HCT116 (cell line): ENCODE results near the gene TMEM239.

Experiments used
- ATF3 ChIP-seq: IDR thresholded peaks from 2 replicates; pipeline ENCODE4 v1.6.1; 2012
- CTCF ChIP-seq, 3 experiments: fragments of 200-600 bp in 1 of 3; sonication (generic) in 1 of 3; IDR thresholded peaks in 2 of 3; conservative IDR thresholded peaks in 1 of 3; 2 replicates each; pipeline ENCODE4 v1.5.1; 2012 to 2017; ENCODE audit warnings: low read depth in 2 of 3, low read length in 2 of 3, antibody characterized with exemption in 1 of 3, borderline replicate concordance in 1 of 3, control low read depth in 1 of 3, mild to moderate bottlenecking in 1 of 3, mixed read lengths in 1 of 3, mixed run types in 1 of 3, moderate library complexity in 1 of 3; ENCODE audit not compliant: insufficient read depth in 1 of 3
- EZH2 ChIP-seq: fragments of 200-600 bp; sonication (generic); IDR thresholded peaks from 2 replicates; pipeline ENCODE4 v1.6.1; 2017; ENCODE audit warnings: antibody characterized with exemption, mixed run types
- FOSL1 ChIP-seq: IDR thresholded peaks from 2 replicates; pipeline ENCODE4 v1.6.1; 2012; ENCODE audit warnings: low read depth
- POLR2A ChIP-seq: IDR thresholded peaks from 2 replicates; pipeline ENCODE4 v1.7.0; 2011; ENCODE audit warnings: borderline replicate concordance; ENCODE audit not compliant: insufficient read depth, insufficient read length; ENCODE audit errors: extremely low read depth
- POLR2AphosphoS5 ChIP-seq: IDR thresholded peaks from 2 replicates; pipeline ENCODE4 v1.6.1; 2011; ENCODE audit warnings: mild to moderate bottlenecking, low read depth, low read length, moderate library complexity
- RAD21 ChIP-seq: IDR thresholded peaks from 2 replicates; pipeline ENCODE4 v1.6.1; 2012; ENCODE audit warnings: low read depth, mild to moderate bottlenecking
- REST ChIP-seq: IDR thresholded peaks from 2 replicates; pipeline ENCODE4 v1.6.1; 2012; ENCODE audit warnings: low read depth
- SRF ChIP-seq: IDR thresholded peaks from 2 replicates; pipeline ENCODE4 v1.6.1; 2012; ENCODE audit warnings: low read depth
- YY1 ChIP-seq: IDR thresholded peaks from 2 replicates; pipeline ENCODE4 v1.6.1; 2011; ENCODE audit warnings: low read length, low read depth, moderate library complexity, mild to moderate bottlenecking; ENCODE audit not compliant: insufficient replicate concordance; ENCODE audit errors: extremely low read depth
- ZNF274 ChIP-seq: fragments of 200-500 bp; sonication (Bioruptor generic); IDR thresholded peaks from 2 replicates; pipeline ENCODE4 v1.6.1; 2014; ENCODE audit warnings: mild to moderate bottlenecking, low read depth, low read length, inconsistent platforms

- TF ChIP-seq EZH2 (no peak), CTCF (IDR thresholded peaks at IDR 0.05 in 2 of 3, conservative IDR thresholded peaks at IDR 0.05 in 1 of 3; ENCODE audit: borderline replicate concordance in 1 of 3, insufficient read depth in 1 of 3, low read depth in 2 of 3, low read length in 2 of 3) (no peak), POLR2A (no peak), POLR2AphosphoS5 (no peak), ATF3 (no peak), FOSL1 (no peak), REST (no peak), RAD21 (no peak), SRF (no peak), ZNF274 (no peak), YY1 (no peak)
Observed at GRCh38 chr20:2794866-2795447, 21.2 kb upstream of the TMEM239 start.
